Natural killer cell (primary cell): ENCODE measurements around the gene INPPL1. TPM values are rescaled to one million over a fixed set of nuclear protein-coding genes. Genes with fewer than 3 reads are reported as not detected.
A peak's percentile ranks its signal among the peaks of the same experiment; 100 is the strongest.

ENCODE experiments used
- ATAC-seq, 3 donors: fragments of 150-1000 bp in 2 of 3; fragments of 200-7000 bp in 1 of 3; cut with Tn5 transposase; 1 replicate in 1 of 3; 2 replicates in 2 of 3; pipeline ENCODE4 v1.10.0; 2021; ENCODE audit warnings: mild to moderate bottlenecking in 2 of 3, moderate library complexity in 2 of 3
- DNase-seq, 2 donors: peaks; one replicate each; pipeline versions ENCODE4 v3.0.0 to v3.0.0-alpha.2; 2013 to 2021; ENCODE audit warnings: mixed read lengths in 1 of 2
- H3K27ac ChIP-seq: one replicate; pipeline ENCODE4 v1.5.1; 2013; ENCODE audit warnings: mild to moderate bottlenecking, low read length
- H3K27me3 ChIP-seq: one replicate; pipeline ENCODE4 v1.6.1; 2013; ENCODE audit warnings: low read length; ENCODE audit not compliant: control insufficient read depth, insufficient read depth
- H3K36me3 ChIP-seq: one replicate; pipeline ENCODE4 v1.6.1; 2013; ENCODE audit warnings: low read length; ENCODE audit not compliant: control insufficient read depth, insufficient read depth
- H3K4me1 ChIP-seq: one replicate; pipeline ENCODE4 v1.6.1; 2013; ENCODE audit warnings: low read length; ENCODE audit not compliant: control insufficient read depth, insufficient read depth
- H3K4me3 ChIP-seq: one replicate; pipeline ENCODE4 v1.5.1; 2013; ENCODE audit warnings: low read length
- H3K9me3 ChIP-seq: one replicate; pipeline ENCODE4 v1.6.1; 2013; ENCODE audit warnings: low read length; ENCODE audit not compliant: control insufficient read depth, insufficient read depth
- H3K27ac Mint-ChIP-seq, 2 donors: one replicate each; pipeline ENCODE4 v1.8.0; 2022; ENCODE audit warnings: mild to moderate bottlenecking in 2 of 2, mixed read lengths in 2 of 2, moderate library complexity in 1 of 2
- H3K27me3 Mint-ChIP-seq, 2 donors: one replicate each; pipeline ENCODE4 v1.8.0; 2022; ENCODE audit warnings: low read depth in 2 of 2, mixed read lengths in 2 of 2
- H3K36me3 Mint-ChIP-seq: one replicate; pipeline ENCODE4 v1.8.0; 2022; ENCODE audit warnings: mixed read lengths
- H3K4me1 Mint-ChIP-seq, 2 donors: one replicate each; pipeline ENCODE4 v1.8.0; 2022; ENCODE audit warnings: mixed read lengths in 2 of 2
- H3K4me3 Mint-ChIP-seq: one replicate; pipeline ENCODE4 v1.8.0; 2022; ENCODE audit warnings: mild to moderate bottlenecking, moderate library complexity, mixed read lengths
- H3K9me3 Mint-ChIP-seq, 2 donors: one replicate each; pipeline ENCODE4 v1.8.0; 2022; ENCODE audit warnings: mixed read lengths in 2 of 2
- CTCF ChIP-seq: fragments of 200-600 bp; IDR thresholded peaks from one replicate; pipeline ENCODE4 v1.8.0; 2022; ENCODE audit warnings: antibody characterized with exemption
- WGBS: methylation state at CpG from one replicate; pipeline ENCODE4 v1.1.7; 2013; ENCODE audit warnings: missing lambda C conversion rate; ENCODE audit not compliant: insufficient coverage; 5-methylcytosine and 5-hydroxymethylcytosine counted together
- intact Hi-C: fragments of 100-400 bp; cut with micrococcal nuclease; formaldehyde crosslinking; loops from one replicate; pipeline ENCODE4 v1.14.2; 2022
- total RNA-seq, 4 donors: library from RNA; stranded (reverse); fragments of 120-200 nt in 1 of 4; gene quantifications; one replicate each; pipeline versions ENCODE4 v1.2.3 to v1.2.4, GENCODE V29; 2013 to 2022

The INPPL1 gene
- 100 to 1,000 TPM; 193 to 207 (median 195) TPM for total RNA-seq
- total RNA-seq (2013) = 56.0 TPM

GRCh38 chr11:72224564-72225410 lies at the start of gene INPPL1:
TSS of gene INPPL1 (plus strand) at chr11:72224767. CDS start at chr11:72224985, 218 bp downstream.
- no peaks in the 10 kb centered on the region for H3K27me3 ChIP-seq
- TF ChIP-seq CTCF = no peak
- DNase-seq (peak in 1 of 2 donors; percentile 67), ATAC-seq (peak in 1 of 3 donors; percentile 5)
- H3K36me3 ChIP-seq = peaks cover 14% of the 10 kb centered on the region
- peak within 1 kb of the TSS; percentile 92 for H3K4me3 ChIP-seq
- intact Hi-C loops = loop anchor here (1.0 to 5.0 kb wide), 3 partner anchors 14 to 588 kb away; partner anchors contain the start of gene ATG16L2
- WGBS = under 1% methylated on average over 81 of the region's 81 CpGs
- H3K27ac ChIP-seq = peak within 1 kb of the TSS; percentile 76
- Mint-ChIP-seq H3K4me1 (peaks cover 19 to 57% of the 10 kb centered on the region in 2 donors), H3K9me3 (no peaks in the 10 kb centered on the region), H3K27me3 (no peaks in the 10 kb centered on the region), H3K4me3 (peak within 1 kb of the TSS; percentile 94), H3K27ac (peak within 1 kb of the TSS; percentile 90 to 95), H3K36me3 (no peaks in the 10 kb centered on the region)
- peaks cover 46% of the 10 kb centered on the region for H3K4me1 ChIP-seq
- H3K9me3 ChIP-seq = no peaks in the 10 kb centered on the region

- Histone ChIP-seq H3K9me3 (no peaks in the 10 kb centered on the region), H3K27me3 (no peaks in the 10 kb centered on the region), H3K4me1 (no peaks in the 10 kb centered on the region), H3K36me3 (no peaks in the 10 kb centered on the region), H3K27ac (no peak overlapping the region), H3K4me3 (no peak overlapping the region)
- intact Hi-C loops = no loop called here
- H3K27ac Mint-ChIP-seq = no peak overlapping the region
- ATAC-seq (no peak), DNase-seq (no peak)
- WGBS = 89% methylated on average over 5 of the region's 6 CpGs
- no peak overlapping the region for H3K4me3 Mint-ChIP-seq
- H3K27me3 Mint-ChIP-seq = peaks cover 5 to 15% of the 10 kb centered on the region in 2 donors
- H3K9me3 Mint-ChIP-seq = no peaks in the 10 kb centered on the region
- H3K36me3 Mint-ChIP-seq = no peaks in the 10 kb centered on the region
- TF ChIP-seq CTCF = no peak
- H3K4me1 Mint-ChIP-seq = no peaks in the 10 kb centered on the region
Measured at GRCh38 chr11:72177656-72178055, 46.9 kb upstream of the INPPL1 start.

- no peak overlapping the region for H3K4me3 Mint-ChIP-seq
- no peak overlapping the region for H3K27ac ChIP-seq
- DNase-seq (no peak), ATAC-seq (no peak)
- no peak overlapping the region for H3K4me3 ChIP-seq
- H3K4me1 ChIP-seq = no peaks in the 10 kb centered on the region
- H3K36me3 Mint-ChIP-seq = no peaks in the 10 kb centered on the region
- WGBS = 83% methylated on average over 5 of the region's 7 CpGs
- no peak for TF ChIP-seq CTCF
- no peaks in the 10 kb centered on the region for H3K9me3 ChIP-seq
- peaks cover 6 to 9% of the 10 kb centered on the region in 2 donors for H3K4me1 Mint-ChIP-seq
- no peaks in the 10 kb centered on the region for H3K9me3 Mint-ChIP-seq
- intact Hi-C loops = no loop called here
- H3K27ac Mint-ChIP-seq = no peak overlapping the region
- H3K27me3 ChIP-seq = no peaks in the 10 kb centered on the region
- peaks cover 9 to 23% of the 10 kb centered on the region in 2 donors for H3K27me3 Mint-ChIP-seq
- H3K36me3 ChIP-seq = no peaks in the 10 kb centered on the region
Measured at GRCh38 chr11:72179049-72179803, 45.3 kb upstream of the INPPL1 start.
